Measurements from ENCODE around the gene SUB1. TPM values are rescaled to one million over a fixed set of nuclear protein-coding genes. Genes with fewer than 3 reads are reported as not detected.

SUB1 gene
- total RNA-seq, 2 donors from 2014 or later: 135 to 190 TPM

DNA sequence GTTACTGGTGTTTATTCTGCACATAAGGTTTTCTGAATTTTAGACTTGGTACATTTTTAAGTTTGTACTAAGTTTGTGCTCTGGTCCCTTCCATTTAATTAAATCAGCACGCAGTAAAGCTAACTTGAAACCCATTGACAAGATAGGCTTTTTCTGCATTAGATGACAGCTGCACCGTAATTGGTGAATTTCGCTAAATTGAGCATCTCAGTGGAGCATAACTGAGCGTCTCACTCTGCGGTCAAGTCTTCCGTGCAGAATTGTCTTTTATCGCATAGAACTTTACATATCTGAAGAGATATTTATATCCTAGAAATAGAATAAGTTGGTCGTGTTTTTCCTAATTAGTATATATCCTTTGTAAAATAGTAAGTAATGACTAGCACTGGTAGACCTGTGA is 4.1 kb downstream of the SUB1 start:
- intact Hi-C loops (cut with DNase I): loop anchor here (5.0 kb wide), 2 partner anchors 147 to 352 kb away; partner anchors contain the start of gene ZFR
- TF ChIP-seq POLR2A (IDR thresholded peaks at IDR 0.05) (no peak), POLR2AphosphoS5 (IDR thresholded peaks at IDR 0.05) (no peak)
- TF ChIP-seq, protein P1, sequence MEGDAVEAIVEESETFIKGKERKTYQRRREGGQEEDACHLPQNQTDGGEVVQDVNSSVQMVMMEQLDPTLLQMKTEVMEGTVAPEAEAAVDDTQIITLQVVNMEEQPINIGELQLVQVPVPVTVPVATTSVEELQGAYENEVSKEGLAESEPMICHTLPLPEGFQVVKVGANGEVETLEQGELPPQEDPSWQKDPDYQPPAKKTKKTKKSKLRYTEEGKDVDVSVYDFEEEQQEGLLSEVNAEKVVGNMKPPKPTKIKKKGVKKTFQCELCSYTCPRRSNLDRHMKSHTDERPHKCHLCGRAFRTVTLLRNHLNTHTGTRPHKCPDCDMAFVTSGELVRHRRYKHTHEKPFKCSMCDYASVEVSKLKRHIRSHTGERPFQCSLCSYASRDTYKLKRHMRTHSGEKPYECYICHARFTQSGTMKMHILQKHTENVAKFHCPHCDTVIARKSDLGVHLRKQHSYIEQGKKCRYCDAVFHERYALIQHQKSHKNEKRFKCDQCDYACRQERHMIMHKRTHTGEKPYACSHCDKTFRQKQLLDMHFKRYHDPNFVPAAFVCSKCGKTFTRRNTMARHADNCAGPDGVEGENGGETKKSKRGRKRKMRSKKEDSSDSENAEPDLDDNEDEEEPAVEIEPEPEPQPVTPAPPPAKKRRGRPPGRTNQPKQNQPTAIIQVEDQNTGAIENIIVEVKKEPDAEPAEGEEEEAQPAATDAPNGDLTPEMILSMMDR (IDR thresholded peaks at IDR 0.05): no peak
- 86% methylated on average over 8 of the region's 8 CpGs for WGBS
- H3K27ac ChIP-seq: no peak overlapping the region
- no peaks in the 10 kb centered on the region for H3K9me3 ChIP-seq
- no peak for DNase-seq (ENCODE audit: low spot score)
- H3K4me3 ChIP-seq: no peak overlapping the region
- H3K36me3 ChIP-seq: no peaks in the 10 kb centered on the region
- no peaks in the 10 kb centered on the region for H3K27me3 ChIP-seq (replicated peaks; ENCODE audit: insufficient read depth)
- H3K4me1 ChIP-seq (replicated peaks): no peaks in the 10 kb centered on the region

DNA sequence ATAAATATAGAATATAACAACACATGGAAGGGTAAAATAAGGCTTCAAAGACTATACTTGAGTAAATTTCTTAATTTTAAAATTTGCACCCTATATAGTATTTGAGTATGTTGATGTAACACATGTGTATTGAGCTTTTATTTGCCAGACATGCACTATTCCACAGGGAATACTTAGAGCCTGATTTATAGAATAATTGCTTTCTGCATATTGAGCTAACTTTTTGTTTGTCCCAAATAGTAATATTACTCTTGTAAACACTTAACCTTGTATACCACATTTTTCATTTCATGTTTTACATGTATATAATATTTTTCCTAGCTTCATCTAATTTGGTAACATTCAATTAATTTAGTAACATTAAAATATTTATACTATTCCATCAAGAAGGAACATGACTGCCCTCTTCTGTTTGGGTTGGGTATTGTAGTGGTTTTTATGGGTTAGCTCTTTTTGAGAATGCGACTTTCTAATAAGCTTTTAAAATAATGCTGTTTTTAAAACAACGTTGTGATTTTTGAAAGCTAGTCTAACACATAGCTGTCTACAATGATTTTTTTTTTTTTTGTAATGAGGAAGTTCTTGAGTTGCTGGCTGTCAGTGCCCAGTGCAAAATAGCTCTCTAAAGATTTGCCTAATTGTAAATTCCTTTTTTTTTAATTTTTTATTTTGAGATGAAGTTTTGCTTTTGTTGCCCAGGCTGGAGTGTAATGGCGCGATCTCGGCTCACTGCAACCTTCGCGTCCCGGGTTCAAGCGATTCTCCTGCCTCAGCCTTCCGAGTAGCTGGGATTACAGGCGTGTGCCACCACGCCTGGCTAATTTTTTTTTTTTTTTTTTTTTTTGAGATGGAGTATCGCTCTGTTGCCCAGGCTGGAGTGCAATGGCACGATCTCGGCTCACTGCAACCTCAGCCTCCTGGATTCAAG is 4.8 kb downstream of the SUB1 start:
- no peaks in the 10 kb centered on the region for H3K9me3 ChIP-seq
- TF ChIP-seq, protein P1 (IDR thresholded peaks at IDR 0.05): peak; percentile 65 to 82 (median 75)
- no peak for TF ChIP-seq POLR2AphosphoS5 (IDR thresholded peaks at IDR 0.05)
- no peaks in the 10 kb centered on the region for H3K36me3 ChIP-seq
- no peaks in the 10 kb centered on the region for H3K4me1 ChIP-seq (replicated peaks)
- no peaks in the 10 kb centered on the region for H3K27me3 ChIP-seq (replicated peaks; ENCODE audit: insufficient read depth)
- 80% methylated on average over 12 of the region's 15 CpGs for WGBS
- H3K4me3 ChIP-seq: no peak overlapping the region
- intact Hi-C loops (cut with DNase I): loop anchor here (5.0 kb wide), 2 partner anchors 148 to 353 kb away; partner anchors contain the start of gene ZFR
- peak; percentile 39 for DNase-seq (ENCODE audit: low spot score)
- no peak overlapping the region for H3K27ac ChIP-seq

DNA sequence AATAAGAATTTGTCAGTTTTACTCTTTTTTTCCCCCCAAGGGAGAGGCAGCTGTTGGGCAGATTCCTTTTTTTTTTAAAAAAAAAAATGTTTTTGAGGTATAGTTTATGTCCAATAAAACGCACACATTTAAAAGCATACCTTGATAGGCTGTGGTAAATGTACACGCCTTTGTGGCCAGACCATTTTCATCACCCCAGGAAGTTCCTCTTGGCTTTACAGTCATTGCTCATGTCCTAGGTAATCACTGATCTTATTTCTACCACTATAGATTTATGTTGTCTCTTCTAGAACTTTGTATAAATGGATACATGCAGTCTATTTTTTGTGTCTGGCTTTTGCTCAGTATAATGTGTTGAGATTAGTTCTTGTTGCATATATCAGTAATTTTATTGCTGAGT is 9.8 kb downstream of the SUB1 start:
- TF ChIP-seq POLR2AphosphoS5 (IDR thresholded peaks at IDR 0.05): no peak
- TF ChIP-seq, protein P1 (IDR thresholded peaks at IDR 0.05): no peak
- no peak for TF ChIP-seq POLR2A (IDR thresholded peaks at IDR 0.05)
- no peaks in the 10 kb centered on the region for H3K27me3 ChIP-seq (replicated peaks; ENCODE audit: insufficient read depth)
- intact Hi-C loops (cut with DNase I): no loop called here
- no peaks in the 10 kb centered on the region for H3K36me3 ChIP-seq
- no peaks in the 10 kb centered on the region for H3K9me3 ChIP-seq
- H3K4me1 ChIP-seq (replicated peaks): no peaks in the 10 kb centered on the region
- H3K27ac ChIP-seq: no peak overlapping the region
- DNase-seq (ENCODE audit: low spot score): no peak
- WGBS: 66% methylated on average over 2 of the region's 2 CpGs
- no peak overlapping the region for H3K4me3 ChIP-seq

DNA sequence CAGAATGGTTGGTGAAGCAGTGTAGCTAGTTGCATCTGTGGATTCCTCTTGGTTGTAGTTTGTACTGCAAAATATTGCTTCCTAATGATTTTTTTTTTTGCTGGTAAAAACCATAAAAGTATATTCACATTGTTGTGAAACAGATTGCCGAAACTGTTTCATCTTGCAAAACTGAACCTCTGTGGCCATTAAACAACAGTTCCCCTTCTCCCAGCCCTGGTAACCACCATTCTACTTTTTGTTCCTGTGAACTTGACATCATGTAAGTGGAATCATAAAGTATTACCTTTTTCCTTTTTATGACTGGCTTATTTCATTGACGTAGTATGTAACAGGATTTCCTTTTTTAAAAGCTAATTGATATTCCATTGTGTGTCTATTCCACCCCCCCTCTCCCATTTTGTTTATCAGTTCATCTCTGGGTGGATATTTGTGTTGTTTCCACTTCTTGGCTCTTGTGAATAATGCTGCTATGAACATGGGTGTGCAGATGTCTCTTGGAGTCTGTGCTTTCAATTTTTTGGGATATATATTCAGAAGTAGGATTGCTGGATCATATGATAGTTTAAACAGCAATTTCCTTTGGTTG is 11.8 kb downstream of the SUB1 start:
- H3K27ac ChIP-seq: no peak overlapping the region
- no peaks in the 10 kb centered on the region for H3K27me3 ChIP-seq (replicated peaks; ENCODE audit: insufficient read depth)
- no peak overlapping the region for H3K4me3 ChIP-seq
- TF ChIP-seq POLR2A (IDR thresholded peaks at IDR 0.05): no peak
- TF ChIP-seq, protein P1 (IDR thresholded peaks at IDR 0.05): no peak
- TF ChIP-seq POLR2AphosphoS5 (IDR thresholded peaks at IDR 0.05): no peak
- no peaks in the 10 kb centered on the region for H3K9me3 ChIP-seq
- 40% methylated on average over 2 of the region's 2 CpGs for WGBS
- intact Hi-C loops (cut with DNase I): no loop called here
- no peaks in the 10 kb centered on the region for H3K36me3 ChIP-seq
- no peak for DNase-seq (ENCODE audit: low spot score)
- no peaks in the 10 kb centered on the region for H3K4me1 ChIP-seq (replicated peaks)

Measured in prostate gland (tissue), 2 donors.